HepG2 (cell line): ENCODE results near the gene LLGL1. TPM values are rescaled to one million over a fixed set of nuclear protein-coding genes. Genes with fewer than 3 reads are reported as not detected.

Experiments used
- ATAC-seq: fragments of 200-7000 bp; cut with Tn5 transposase; 3 replicates; pipeline ENCODE4 v1.9.1; 2020; ENCODE audit warnings: mild to moderate bottlenecking, moderate library complexity
- BruUV-seq: library from RNA; stranded (reverse); fragments of 400-500 nt; replicated peaks from 2 replicates; lab custom pipeline; 2021; lab: Mats Ljungman, UMichigan
- CTCF ChIA-PET: fragments of 300-600 bp; formaldehyde crosslinking; extraction: SDS; loops from one replicate; lab custom pipeline; 2021; ENCODE audit warnings: low total read pairs, inconsistent platforms, low intra/inter-chr PET ratio; lab: Yijun Ruan, JAX
- POLR2A ChIA-PET: fragments of 350-600 bp; sonication (Branson Sonifier 250); formaldehyde crosslinking; loops from one replicate; lab custom pipeline; 2020; ENCODE audit warnings: antibody characterized with exemption, inconsistent platforms; lab: Yijun Ruan, JAX
- DNase-seq: peaks from one replicate; pipeline ENCODE4 v3.0.0-alpha.2; 2015; ENCODE audit warnings: low spot score
- FAIRE-seq: peaks from 3 replicates; lab custom pipeline; 2011; peaks lifted over from hg19 to GRCh38; lab: Jason Lieb, UNC
- H2AFZ ChIP-seq: one replicate; pipeline ENCODE4 v1.6.1; 2011; ENCODE audit warnings: low read length, inconsistent platforms
- H3K27ac ChIP-seq: fragments of 300-600 bp; 3 replicates; pipeline ENCODE4 v1.8.0; 2011; ENCODE audit warnings: mixed run types, mild to moderate bottlenecking, mixed read lengths, low read length, inconsistent platforms; ENCODE audit not compliant: insufficient read depth; ENCODE audit errors: extremely low read length
- H3K27me3 ChIP-seq, 2 experiments: fragments of 200-600 bp in 1 of 2; 2 replicates in 1 of 2; 3 replicates in 1 of 2; pipeline versions ENCODE4 v1.6.0 to v1.8.0; 2011; ENCODE audit warnings: low read length in 2 of 2, mild to moderate bottlenecking in 2 of 2, moderate library complexity in 2 of 2, inconsistent platforms in 1 of 2; ENCODE audit not compliant: insufficient read depth in 2 of 2, control insufficient read depth in 1 of 2
- H3K36me3 ChIP-seq, 2 experiments: fragments of 200-600 bp in 1 of 2; replicated peaks in 1 of 2; 2 replicates in 1 of 2; 3 replicates in 1 of 2; pipeline versions ENCODE4 v1.5.1 to v1.8.0; 2011; ENCODE audit warnings: low read length in 2 of 2, inconsistent platforms in 1 of 2; ENCODE audit not compliant: insufficient read depth in 2 of 2, control insufficient read depth in 1 of 2
- H3K4me1 ChIP-seq: 2 replicates; pipeline ENCODE4 v1.5.1; 2012; ENCODE audit warnings: low read length, inconsistent platforms; ENCODE audit not compliant: insufficient read depth
- H3K4me2 ChIP-seq: 2 replicates; pipeline ENCODE4 v1.6.0; 2011; ENCODE audit warnings: low read depth, low read length, inconsistent platforms
- H3K4me3 ChIP-seq, 3 experiments: fragments of 200-600 bp in 1 of 3; sonication (generic), shearing (Covaris generic) in 1 of 3; replicated peaks in 1 of 3; 2 replicates each; pipeline ENCODE4 v1.5.1; 2011 to 2016; ENCODE audit warnings: low read length in 3 of 3, inconsistent platforms in 2 of 3, low read depth in 2 of 3, mild to moderate bottlenecking in 2 of 3, control low read depth in 1 of 3, mixed read lengths in 1 of 3; ENCODE audit not compliant: insufficient read depth in 1 of 3
- H3K79me2 ChIP-seq: one replicate; pipeline ENCODE4 v1.6.1; 2011; ENCODE audit warnings: low read length, inconsistent platforms; ENCODE audit not compliant: insufficient read depth
- H3K9ac ChIP-seq: 2 replicates; pipeline ENCODE4 v1.6.0; 2011; ENCODE audit warnings: mild to moderate bottlenecking, low read depth, low read length, inconsistent platforms; ENCODE audit not compliant: insufficient read depth
- H3K9me3 ChIP-seq: 2 replicates; pipeline ENCODE4 v1.5.1; 2012; ENCODE audit warnings: mild to moderate bottlenecking, low read length
- H4K20me1 ChIP-seq: 2 replicates; pipeline ENCODE4 v1.6.0; 2011; ENCODE audit warnings: inconsistent platforms, mild to moderate bottlenecking, low read length, moderate library complexity; ENCODE audit not compliant: insufficient read depth
- AHR ChIP-seq: IDR thresholded peaks from 2 replicates; pipeline ENCODE4 v1.6.1; 2018; ENCODE audit warnings: missing genetic modification reagents, missing compliant biosample characterization
- ETV5 ChIP-seq: IDR thresholded peaks from 2 replicates; pipeline ENCODE4 v1.6.1; 2018; ENCODE audit warnings: missing biosample characterization, missing genetic modification reagents, inconsistent platforms, borderline replicate concordance
- SRY ChIP-seq: sonication (generic); formaldehyde crosslinking; IDR thresholded peaks from 2 replicates; pipeline ENCODE4 v1.8.0; 2022; ENCODE audit warnings: mild to moderate bottlenecking, missing genetic modification reagents
- SUZ12 ChIP-seq: fragments of 150-350 bp; IDR thresholded peaks from 2 replicates; pipeline ENCODE4 v1.6.1; 2014; ENCODE audit warnings: low read depth, low read length
- ZNF20 ChIP-seq: sonication (generic); formaldehyde crosslinking; IDR thresholded peaks from 2 replicates; pipeline ENCODE4 v1.4.0; 2020; ENCODE audit warnings: mild to moderate bottlenecking, moderate library complexity, missing genetic modification reagents
- ZNF589 ChIP-seq: sonication (generic); formaldehyde crosslinking; conservative IDR thresholded peaks from 2 replicates; pipeline ENCODE4 v1.8.0; 2022; ENCODE audit warnings: mild to moderate bottlenecking, moderate library complexity, missing genetic modification reagents
- WGBS: methylation state at CpG from one replicate; pipeline ENCODE4 v1.1.6; 2017; ENCODE audit warnings: low lambda C conversion rate; 5-methylcytosine and 5-hydroxymethylcytosine counted together
- in situ Hi-C: cut with HindIII; loops from 2 replicates; pipeline ENCODE4 v1.10.0; 2017; ENCODE audit warnings: low pct_unique_long_range_greater_than_20kb; ENCODE audit not compliant: extremely low pct_ligation_motif_present
- intact Hi-C: fragments of 100-400 bp; cut with micrococcal nuclease; formaldehyde crosslinking; loops from one replicate; pipeline ENCODE4 v1.10.0; 2022; ENCODE audit not compliant: unreplicated experiment
- polyA plus RNA-seq, 8 experiments: library from polyadenylated mRNA; depleted of rRNA in 3 of 8; stranded (reverse) in 7 of 8; unstranded in 1 of 8; fragments of >200 nt; fragmentation: Illumina TruSeq in 4 of 8; extraction: Trizol in 4 of 8; gene quantifications; 2 replicates each; pipeline versions ENCODE4 v1.2.1 to v1.2.3, GENCODE V29; 2011 to 2016; ENCODE audit warnings: low read depth in 4 of 8, missing spikeins in 1 of 8, mixed read lengths in 1 of 8; ENCODE audit not compliant: insufficient read depth in 1 of 8
- total RNA-seq, 5 experiments: library from RNA; depleted of rRNA; stranded (reverse); fragments of >200 nt; fragmentation: Illumina TruSeq; extraction: Trizol; gene quantifications; 2 replicates each; pipeline ENCODE4 v1.2.3, GENCODE V29; 2016; ENCODE audit warnings: low read depth in 1 of 5
- TF ChIP-seq, protein P1 (sequence below): IDR thresholded peaks from 2 replicates; pipeline ENCODE4 v1.6.1; 2012; ENCODE audit warnings: low read depth, low read length, improper control_type of control experiment
- TF ChIP-seq, protein P2 (sequence below): IDR thresholded peaks from 2 replicates; pipeline ENCODE4 v1.6.1; 2016; ENCODE audit warnings: missing compliant biosample characterization, missing genetic modification reagents, borderline replicate concordance
- TF ChIP-seq, protein P3 (sequence below): sonication (generic); formaldehyde crosslinking; IDR thresholded peaks from 2 replicates; pipeline ENCODE4 v1.8.0; 2022; ENCODE audit warnings: low read depth, missing genetic modification reagents

LLGL1 gene
- total and polyA plus RNA-seq, 2 of the 13 experiments (the other 11 are each of a cell fraction or from before 2014, with no cell fraction given), result 15.0 to 15.3 TPM

DNA sequence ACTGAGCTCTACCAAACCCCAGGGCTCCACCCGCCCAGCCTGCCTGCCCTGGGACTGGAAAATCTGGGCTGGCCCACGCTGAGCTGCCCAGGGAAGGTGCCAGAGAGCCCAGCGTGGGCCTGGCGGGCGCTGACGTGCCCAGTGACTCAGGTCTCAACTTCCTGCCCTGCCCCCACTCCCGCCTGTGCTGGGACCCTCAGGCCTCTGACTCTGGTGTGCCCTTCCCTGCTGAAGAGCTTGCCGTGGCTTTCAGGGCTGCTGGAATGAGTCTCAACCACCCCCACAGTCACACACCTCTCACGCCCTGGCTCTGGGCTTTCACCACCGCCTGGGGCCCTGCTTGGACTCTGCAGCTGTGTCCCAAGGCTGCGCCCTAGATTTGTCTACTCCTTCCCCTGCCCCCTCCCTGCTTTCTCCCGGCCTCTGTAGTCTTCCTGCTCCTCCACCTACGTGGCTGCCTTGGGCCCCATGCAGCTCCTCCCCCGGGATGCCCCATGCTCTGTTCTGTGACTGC, 10.4 kb downstream of the LLGL1 start:
- in situ Hi-C loops, result no loop called here
- H2AFZ ChIP-seq, result no peak overlapping the region
- TF ChIP-seq SRY (CRISPR knock-in tag) (no peak), ETV5 (CRISPR knock-in tag) (no peak), ZNF20 (CRISPR knock-in tag) (no peak), SUZ12 (no peak), ZNF589 (CRISPR knock-in tag) (no peak), AHR (no peak)
- TF ChIP-seq, protein P1, sequence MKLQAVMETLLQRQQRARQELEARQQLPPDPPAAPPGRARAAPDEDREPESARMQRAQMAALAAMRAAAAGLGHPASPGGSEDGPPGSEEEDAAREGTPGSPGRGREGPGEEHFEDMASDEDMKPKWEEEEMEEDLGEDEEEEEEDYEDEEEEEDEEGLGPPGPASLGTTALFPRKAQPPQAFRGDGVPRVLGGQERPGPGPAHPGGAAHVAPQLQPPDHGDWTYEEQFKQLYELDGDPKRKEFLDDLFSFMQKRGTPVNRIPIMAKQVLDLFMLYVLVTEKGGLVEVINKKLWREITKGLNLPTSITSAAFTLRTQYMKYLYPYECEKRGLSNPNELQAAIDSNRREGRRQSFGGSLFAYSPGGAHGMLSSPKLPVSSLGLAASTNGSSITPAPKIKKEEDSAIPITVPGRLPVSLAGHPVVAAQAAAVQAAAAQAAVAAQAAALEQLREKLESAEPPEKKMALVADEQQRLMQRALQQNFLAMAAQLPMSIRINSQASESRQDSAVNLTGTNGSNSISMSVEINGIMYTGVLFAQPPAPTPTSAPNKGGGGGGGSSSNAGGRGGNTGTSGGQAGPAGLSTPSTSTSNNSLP, result no peak
- TF ChIP-seq, protein P2, sequence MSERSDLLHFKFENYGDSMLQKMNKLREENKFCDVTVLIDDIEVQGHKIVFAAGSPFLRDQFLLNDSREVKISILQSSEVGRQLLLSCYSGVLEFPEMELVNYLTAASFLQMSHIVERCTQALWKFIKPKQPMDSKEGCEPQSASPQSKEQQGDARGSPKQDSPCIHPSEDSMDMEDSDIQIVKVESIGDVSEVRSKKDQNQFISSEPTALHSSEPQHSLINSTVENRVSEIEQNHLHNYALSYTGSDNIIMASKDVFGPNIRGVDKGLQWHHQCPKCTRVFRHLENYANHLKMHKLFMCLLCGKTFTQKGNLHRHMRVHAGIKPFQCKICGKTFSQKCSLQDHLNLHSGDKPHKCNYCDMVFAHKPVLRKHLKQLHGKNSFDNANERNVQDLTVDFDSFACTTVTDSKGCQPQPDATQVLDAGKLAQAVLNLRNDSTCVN, result no peak
- TF ChIP-seq, protein P3, sequence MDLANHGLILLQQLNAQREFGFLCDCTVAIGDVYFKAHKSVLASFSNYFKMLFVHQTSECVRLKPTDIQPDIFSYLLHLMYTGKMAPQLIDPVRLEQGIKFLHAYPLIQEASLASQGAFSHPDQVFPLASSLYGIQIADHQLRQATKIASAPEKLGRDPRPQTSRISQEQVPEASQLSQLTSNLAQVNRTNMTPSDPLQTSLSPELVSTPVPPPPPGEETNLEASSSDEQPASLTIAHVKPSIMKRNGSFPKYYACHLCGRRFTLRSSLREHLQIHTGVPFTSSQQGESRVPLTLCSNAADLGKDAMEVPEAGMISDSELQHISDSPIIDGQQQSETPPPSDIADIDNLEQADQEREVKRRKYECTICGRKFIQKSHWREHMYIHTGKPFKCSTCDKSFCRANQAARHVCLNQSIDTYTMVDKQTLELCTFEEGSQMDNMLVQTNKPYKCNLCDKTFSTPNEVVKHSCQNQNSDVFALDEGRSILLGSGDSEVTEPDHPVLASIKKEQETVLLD (CRISPR knock-in tag), result no peak
- TF ChIP-seq, all 625 proteins: peak for 0
- POLR2A ChIA-PET, result no interaction called here
- Histone ChIP-seq H3K27ac (no peak overlapping the region), H3K4me1 (no peaks in the 10 kb centered on the region), H3K9me3 (no peaks in the 10 kb centered on the region), H3K4me3 (no peak overlapping the region), H3K36me3 (peaks cover 11 to 30% of the 10 kb centered on the region in 2 experiments; a peak in 4 of 5 replicates), H3K79me2 (no peaks in the 10 kb centered on the region), H4K20me1 (no peaks in the 10 kb centered on the region), H3K27me3 (no peaks in the 10 kb centered on the region), H3K4me2 (no peak overlapping the region), H3K9ac (no peak overlapping the region)
- 93% methylated on average over 8 of the region's 14 CpGs for WGBS
- DNase-seq (no peak), FAIRE-seq (no peak), ATAC-seq (no peak)
- intact Hi-C loops, result no loop called here
- CTCF ChIA-PET, result no interaction called here
- BruUV-seq, result no TSS peak
